HepG2 (cell line): Measurements from ENCODE around the gene TSHZ2. TPM values are rescaled to one million over a fixed set of nuclear protein-coding genes. Genes with fewer than 3 reads are reported as not detected.

Source experiments
- ARID3A ChIP-seq: IDR thresholded peaks from 2 replicates; pipeline ENCODE4 v1.6.1; 2012; ENCODE audit warnings: low read depth, low read length, improper control_type of control experiment
- HNRNPLL ChIP-seq: fragments of 200-400 bp; formaldehyde crosslinking; IDR thresholded peaks from 2 replicates; pipeline ENCODE4 v1.6.1; 2017; ENCODE audit warnings: mild to moderate bottlenecking, low read depth, low read length; ENCODE audit not compliant: poor library complexity, severe bottlenecking
- IKZF1 ChIP-seq: fragments of 450-650 bp; IDR thresholded peaks from 2 replicates; pipeline ENCODE4 v1.7.1; 2016
- JARID2 ChIP-seq: sonication (generic); formaldehyde crosslinking; IDR thresholded peaks from 2 replicates; pipeline ENCODE4 v1.8.1; 2023; ENCODE audit warnings: missing genetic modification reagents, inconsistent platforms; ENCODE audit not compliant: insufficient replicate concordance
- MED1 ChIP-seq: sonication (generic); formaldehyde crosslinking; IDR thresholded peaks from 2 replicates; pipeline ENCODE4 v1.4.0; 2020; ENCODE audit warnings: missing genetic modification reagents
- NFATC3 ChIP-seq: sonication (generic); formaldehyde crosslinking; IDR thresholded peaks from 2 replicates; pipeline ENCODE4 v1.5.1; 2020; ENCODE audit warnings: mild to moderate bottlenecking, missing genetic modification reagents
- NFYC ChIP-seq: IDR thresholded peaks from 2 replicates; pipeline ENCODE4 v1.6.1; 2016; ENCODE audit warnings: missing genetic modification reagents, missing compliant biosample characterization
- PAXIP1 ChIP-seq: sonication (generic); formaldehyde crosslinking; conservative IDR thresholded peaks from 2 replicates; pipeline ENCODE4 v1.4.0; 2020; ENCODE audit warnings: mild to moderate bottlenecking, missing genetic modification reagents, moderate library complexity
- PRDM4 ChIP-seq: sonication (generic); formaldehyde crosslinking; IDR thresholded peaks from 2 replicates; pipeline ENCODE4 v1.9.0; 2021; ENCODE audit warnings: missing genetic modification reagents, borderline replicate concordance
- RELA ChIP-seq: sonication (generic); formaldehyde crosslinking; IDR thresholded peaks from 2 replicates; pipeline ENCODE4 v1.4.0; 2020; ENCODE audit warnings: missing genetic modification reagents
- RXRB ChIP-seq: IDR thresholded peaks from 2 replicates; pipeline ENCODE4 v1.6.1; 2016; ENCODE audit warnings: borderline replicate concordance, missing genetic modification reagents, missing compliant biosample characterization
- SRSF1 ChIP-seq: fragments of 200-400 bp; formaldehyde crosslinking; optimal IDR thresholded peaks from 2 replicates; pipeline ENCODE3; 2017; ENCODE audit warnings: mild to moderate bottlenecking, low read depth, low read length, moderate library complexity
- ZNF34 ChIP-seq: sonication (generic); formaldehyde crosslinking; IDR thresholded peaks from 2 replicates; pipeline ENCODE4 v1.4.0; 2020; ENCODE audit warnings: mild to moderate bottlenecking, missing genetic modification reagents, borderline replicate concordance
- ZNF570 ChIP-seq: sonication (generic); formaldehyde crosslinking; IDR thresholded peaks from 2 replicates; pipeline ENCODE4 v1.4.0; 2020; ENCODE audit warnings: mild to moderate bottlenecking, missing genetic modification reagents, borderline replicate concordance
- ZNF644 ChIP-seq: IDR thresholded peaks from 2 replicates; pipeline ENCODE4 v1.6.1; 2016; ENCODE audit warnings: low read depth
- ZNF740 ChIP-seq: sonication (generic); formaldehyde crosslinking; IDR thresholded peaks from 2 replicates; pipeline ENCODE4 v1.4.0; 2020; ENCODE audit warnings: missing genetic modification reagents
- ZSCAN20 ChIP-seq: sonication (generic); formaldehyde crosslinking; IDR thresholded peaks from 2 replicates; pipeline ENCODE4 v1.4.0; 2020; ENCODE audit warnings: missing genetic modification reagents, mild to moderate bottlenecking, borderline replicate concordance
- polyA plus RNA-seq, 8 experiments: library from polyadenylated mRNA; depleted of rRNA in 3 of 8; stranded (reverse) in 7 of 8; unstranded in 1 of 8; fragments of >200 nt; fragmentation: Illumina TruSeq in 4 of 8; extraction: Trizol in 4 of 8; gene quantifications; 2 replicates each; pipeline versions ENCODE4 v1.2.1 to v1.2.3, GENCODE V29; 2011 to 2016; ENCODE audit warnings: low read depth in 4 of 8, missing spikeins in 1 of 8, mixed read lengths in 1 of 8; ENCODE audit not compliant: insufficient read depth in 1 of 8
- total RNA-seq, 5 experiments: library from RNA; depleted of rRNA; stranded (reverse); fragments of >200 nt; fragmentation: Illumina TruSeq; extraction: Trizol; gene quantifications; 2 replicates each; pipeline ENCODE4 v1.2.3, GENCODE V29; 2016; ENCODE audit warnings: low read depth in 1 of 5

The TSHZ2 gene
- total and polyA plus RNA-seq, 2 of the 13 experiments (the other 11 are each of a cell fraction or from before 2014, with no cell fraction given): 0.01 TPM; not detected in 1

GRCh38 chr20:53077373-53078205 lies 105.4 kb downstream of the TSHZ2 start (continued):
- TF ChIP-seq PRDM4 (CRISPR knock-in tag) (no peak), ZNF570 (CRISPR knock-in tag) (no peak), RELA (peak; percentile 90; the same call in 1 of the 2 replicates), RXRB (CRISPR knock-in tag) (peak; percentile 97), SRSF1 (no peak), NFATC3 (CRISPR knock-in tag) (no peak), NFYC (CRISPR knock-in tag) (no peak), ZNF644 (peak; percentile 65; the same call in 1 of the 2 replicates), ZNF34 (CRISPR knock-in tag) (no peak), ZSCAN20 (CRISPR knock-in tag) (no peak), MED1 (CRISPR knock-in tag) (peak; percentile 91), ZNF740 (no peak), PAXIP1 (peak; percentile 84), IKZF1 (no peak), ARID3A (peak; percentile 96), JARID2 (CRISPR knock-in tag) (no peak), HNRNPLL (no peak)
